Panc1 (cell line): ENCODE measurements around the gene SDC4. TPM values are rescaled to one million over a fixed set of nuclear protein-coding genes. Genes with fewer than 3 reads are reported as not detected.

Source experiments
- ATAC-seq: fragments of 200-7000 bp; cut with Tn5 transposase; 2 replicates; pipeline ENCODE4 v1.9.1; 2020; ENCODE audit warnings: mild to moderate bottlenecking, moderate library complexity
- BruUV-seq: library from RNA; stranded (reverse); fragments of 400-500 nt; replicated peaks from 2 replicates; lab custom pipeline; 2021; lab: Mats Ljungman, UMichigan
- CTCF ChIA-PET: fragments of 300-600 bp; sonication (Branson Sonifier 250); formaldehyde crosslinking; loops from one replicate; lab custom pipeline; 2022; ENCODE audit warnings: antibody characterized with exemption; lab: Charles Lee
- POLR2A ChIA-PET: fragments of 300-600 bp; sonication (Branson Sonifier 250); formaldehyde crosslinking; loops from one replicate; lab custom pipeline; 2022; ENCODE audit warnings: antibody characterized with exemption; lab: Charles Lee
- DNase-seq: peaks from one replicate; pipeline ENCODE4 v3.0.0-alpha.2; 2010; ENCODE audit warnings: low read depth, low spot score
- H3K27ac ChIP-seq: 2 replicates; pipeline ENCODE4 v1.5.1; 2011; ENCODE audit warnings: mild to moderate bottlenecking, low read length, inconsistent platforms
- H3K27me3 ChIP-seq: fragments of 200-500 bp; sonication (Bioruptor generic); 2 replicates; pipeline ENCODE4 v1.6.0; 2014; ENCODE audit warnings: low read length, inconsistent platforms; ENCODE audit not compliant: control insufficient read depth, insufficient read depth
- H3K36me3 ChIP-seq: fragments of 200-500 bp; sonication (Bioruptor generic); 2 replicates; pipeline ENCODE4 v1.5.1; 2014; ENCODE audit warnings: inconsistent platforms, mild to moderate bottlenecking, low read length, moderate library complexity; ENCODE audit not compliant: control insufficient read depth, insufficient read depth
- H3K4me1 ChIP-seq: 2 replicates; pipeline ENCODE4 v1.5.1; 2011; ENCODE audit warnings: inconsistent platforms, mild to moderate bottlenecking, low read length, moderate library complexity; ENCODE audit not compliant: control insufficient read depth, insufficient read depth
- H3K4me3 ChIP-seq, 2 experiments: 2 replicates each; pipeline ENCODE4 v1.5.1; 2011 to 2012; ENCODE audit warnings: low read depth in 2 of 2, low read length in 2 of 2, mild to moderate bottlenecking in 2 of 2, inconsistent platforms in 1 of 2, moderate library complexity in 1 of 2
- H3K9me3 ChIP-seq: fragments of 200-500 bp; sonication (Bioruptor generic); 2 replicates; pipeline ENCODE4 v1.5.1; 2014; ENCODE audit warnings: low read depth, mild to moderate bottlenecking, inconsistent platforms, low read length, moderate library complexity; ENCODE audit not compliant: control insufficient read depth, insufficient read depth
- POLR2AphosphoS5 ChIP-seq: IDR thresholded peaks from 2 replicates; pipeline ENCODE4 v1.6.1; 2012; ENCODE audit warnings: mild to moderate bottlenecking, low read depth, low read length, moderate library complexity
- SIN3A ChIP-seq: IDR thresholded peaks from 2 replicates; pipeline ENCODE4 v1.6.1; 2012; ENCODE audit warnings: low read depth, mild to moderate bottlenecking, low read length, moderate library complexity, borderline replicate concordance; ENCODE audit not compliant: insufficient read depth
- TCF7L2 ChIP-seq: IDR thresholded peaks from 2 replicates; pipeline ENCODE4 v1.6.1; 2011; ENCODE audit warnings: mild to moderate bottlenecking, low read depth, low read length, inconsistent platforms
- in situ Hi-C: cut with HindIII; loops from 2 replicates; pipeline ENCODE4 v1.10.0; 2016; ENCODE audit warnings: low sequenced_read_pairs, low pct_unique_long_range_greater_than_20kb
- intact Hi-C: fragments of 100-400 bp; cut with micrococcal nuclease; formaldehyde crosslinking; loops from one replicate; pipeline ENCODE4 v1.10.0; 2022; ENCODE audit not compliant: unreplicated experiment
- total RNA-seq: library from RNA; stranded (reverse); gene quantifications from one replicate; pipeline ENCODE4 v1.2.1, GENCODE V29; 2021; ENCODE audit not compliant: unreplicated experiment
- TF ChIP-seq, protein P1 (sequence below): fragments of 450-650 bp; IDR thresholded peaks from 2 replicates; pipeline ENCODE4 v1.5.1; 2017; ENCODE audit warnings: mild to moderate bottlenecking
- TF ChIP-seq, protein P2 (sequence below), 2 experiments: IDR thresholded peaks; 2 replicates each; pipeline ENCODE4 v1.6.1; 2011 to 2012; ENCODE audit warnings: low read depth in 2 of 2, control low read depth in 1 of 2, low read length in 1 of 2, mild to moderate bottlenecking in 1 of 2, moderate library complexity in 1 of 2; ENCODE audit not compliant: insufficient read depth in 1 of 2

The SDC4 gene
- total RNA-seq, 1 experiment from 2014 or later = 93.3 TPM

DNA sequence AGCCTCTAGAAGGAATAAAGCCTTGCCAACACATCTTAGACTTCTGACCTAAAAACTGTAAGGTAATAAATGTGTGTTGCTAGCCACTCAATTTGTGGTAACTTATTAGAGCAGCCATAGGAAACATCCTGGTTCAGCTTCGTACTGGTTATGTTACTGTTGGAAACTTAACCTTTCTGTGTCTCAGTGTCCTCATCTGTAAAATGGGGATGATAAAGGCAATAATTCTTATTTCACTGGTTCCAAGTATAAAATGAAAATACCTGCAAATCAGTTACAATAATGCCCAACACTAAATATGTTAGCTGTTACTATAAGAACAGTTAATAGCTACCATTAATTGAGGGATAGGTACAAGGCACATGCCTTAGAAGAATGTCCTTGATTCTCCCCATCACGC lies 55.9 kb downstream of the SDC4 start:
- Histone ChIP-seq H3K27me3 (peaks cover 2% of the 10 kb centered on the region; the same call in 1 of the 2 replicates), H3K4me1 (no peaks in the 10 kb centered on the region), H3K36me3 (no peaks in the 10 kb centered on the region), H3K27ac (no peak overlapping the region), H3K4me3 (no peak overlapping the region; a peak in 1 of 4 replicates), H3K9me3 (peaks cover 4% of the 10 kb centered on the region; the same call in 1 of the 2 replicates)
- intact Hi-C loops (loop anchor here (5.0 to 10.0 kb wide), 2 partner anchors 188 to 250 kb away; partner anchors contain the start of gene KCNS1), in situ Hi-C loops (no loop called here)
- CTCF ChIA-PET = interaction anchor here (0.7 to 3.3 kb wide), 4 partner anchors 163 to 409 kb away, joined by 3 to 15 read pairs (median 4); no protein-coding TSS in a partner anchor
- no TSS peak for BruUV-seq
- POLR2A ChIA-PET = interaction anchor here (0.7 to 1.1 kb wide), 2 partner anchors 19 to 171 kb away, joined by 3 read pairs; no protein-coding TSS in a partner anchor
- no peak for ATAC-seq
- no peak for DNase-seq
- TF ChIP-seq POLR2AphosphoS5 (no peak), SIN3A (no peak), TCF7L2 (no peak)
- TF ChIP-seq, protein P1, sequence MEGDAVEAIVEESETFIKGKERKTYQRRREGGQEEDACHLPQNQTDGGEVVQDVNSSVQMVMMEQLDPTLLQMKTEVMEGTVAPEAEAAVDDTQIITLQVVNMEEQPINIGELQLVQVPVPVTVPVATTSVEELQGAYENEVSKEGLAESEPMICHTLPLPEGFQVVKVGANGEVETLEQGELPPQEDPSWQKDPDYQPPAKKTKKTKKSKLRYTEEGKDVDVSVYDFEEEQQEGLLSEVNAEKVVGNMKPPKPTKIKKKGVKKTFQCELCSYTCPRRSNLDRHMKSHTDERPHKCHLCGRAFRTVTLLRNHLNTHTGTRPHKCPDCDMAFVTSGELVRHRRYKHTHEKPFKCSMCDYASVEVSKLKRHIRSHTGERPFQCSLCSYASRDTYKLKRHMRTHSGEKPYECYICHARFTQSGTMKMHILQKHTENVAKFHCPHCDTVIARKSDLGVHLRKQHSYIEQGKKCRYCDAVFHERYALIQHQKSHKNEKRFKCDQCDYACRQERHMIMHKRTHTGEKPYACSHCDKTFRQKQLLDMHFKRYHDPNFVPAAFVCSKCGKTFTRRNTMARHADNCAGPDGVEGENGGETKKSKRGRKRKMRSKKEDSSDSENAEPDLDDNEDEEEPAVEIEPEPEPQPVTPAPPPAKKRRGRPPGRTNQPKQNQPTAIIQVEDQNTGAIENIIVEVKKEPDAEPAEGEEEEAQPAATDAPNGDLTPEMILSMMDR = no peak
- TF ChIP-seq, protein P2, sequence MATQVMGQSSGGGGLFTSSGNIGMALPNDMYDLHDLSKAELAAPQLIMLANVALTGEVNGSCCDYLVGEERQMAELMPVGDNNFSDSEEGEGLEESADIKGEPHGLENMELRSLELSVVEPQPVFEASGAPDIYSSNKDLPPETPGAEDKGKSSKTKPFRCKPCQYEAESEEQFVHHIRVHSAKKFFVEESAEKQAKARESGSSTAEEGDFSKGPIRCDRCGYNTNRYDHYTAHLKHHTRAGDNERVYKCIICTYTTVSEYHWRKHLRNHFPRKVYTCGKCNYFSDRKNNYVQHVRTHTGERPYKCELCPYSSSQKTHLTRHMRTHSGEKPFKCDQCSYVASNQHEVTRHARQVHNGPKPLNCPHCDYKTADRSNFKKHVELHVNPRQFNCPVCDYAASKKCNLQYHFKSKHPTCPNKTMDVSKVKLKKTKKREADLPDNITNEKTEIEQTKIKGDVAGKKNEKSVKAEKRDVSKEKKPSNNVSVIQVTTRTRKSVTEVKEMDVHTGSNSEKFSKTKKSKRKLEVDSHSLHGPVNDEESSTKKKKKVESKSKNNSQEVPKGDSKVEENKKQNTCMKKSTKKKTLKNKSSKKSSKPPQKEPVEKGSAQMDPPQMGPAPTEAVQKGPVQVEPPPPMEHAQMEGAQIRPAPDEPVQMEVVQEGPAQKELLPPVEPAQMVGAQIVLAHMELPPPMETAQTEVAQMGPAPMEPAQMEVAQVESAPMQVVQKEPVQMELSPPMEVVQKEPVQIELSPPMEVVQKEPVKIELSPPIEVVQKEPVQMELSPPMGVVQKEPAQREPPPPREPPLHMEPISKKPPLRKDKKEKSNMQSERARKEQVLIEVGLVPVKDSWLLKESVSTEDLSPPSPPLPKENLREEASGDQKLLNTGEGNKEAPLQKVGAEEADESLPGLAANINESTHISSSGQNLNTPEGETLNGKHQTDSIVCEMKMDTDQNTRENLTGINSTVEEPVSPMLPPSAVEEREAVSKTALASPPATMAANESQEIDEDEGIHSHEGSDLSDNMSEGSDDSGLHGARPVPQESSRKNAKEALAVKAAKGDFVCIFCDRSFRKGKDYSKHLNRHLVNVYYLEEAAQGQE (IDR thresholded peaks at IDR 0.05; ENCODE audit: insufficient read depth in 1 of 2, low read depth in 2 of 2, low read length in 1 of 2) = no peak

- CTCF ChIA-PET = interaction anchor here (0.8 to 3.3 kb wide), 6 partner anchors 153 to 280 kb away, joined by 3 to 15 read pairs (median 5); no protein-coding TSS in a partner anchor
- Histone ChIP-seq H3K9me3 (peaks cover 4% of the 10 kb centered on the region; the same call in 1 of the 2 replicates), H3K36me3 (no peaks in the 10 kb centered on the region), H3K4me1 (no peaks in the 10 kb centered on the region), H3K27ac (no peak overlapping the region), H3K27me3 (peaks cover 2% of the 10 kb centered on the region; the same call in 1 of the 2 replicates), H3K4me3 (no peak overlapping the region)
- ATAC-seq (no peak), DNase-seq (no peak)
- TF ChIP-seq POLR2AphosphoS5 = no peak
- TF ChIP-seq, protein P2 (IDR thresholded peaks at IDR 0.05; ENCODE audit: insufficient read depth in 1 of 2, low read depth in 2 of 2, low read length in 1 of 2) = no peak
- no peak for TF ChIP-seq TCF7L2
- TF ChIP-seq, protein P1 = no peak
- TF ChIP-seq SIN3A = no peak
- BruUV-seq = no TSS peak
- in situ Hi-C loops (no loop called here), intact Hi-C loops (loop anchor here (5.0 to 10.0 kb wide), 2 partner anchors 187 to 249 kb away; partner anchors contain the start of gene KCNS1)
- POLR2A ChIA-PET = interaction anchor here (0.6 to 1.1 kb wide), 3 partner anchors 16 to 224 kb away, joined by 3 read pairs; partner anchors contain the start of gene SPINT3
These were observed 56.7 kb downstream of the SDC4 start for GRCh38 chr20:45291526-45291925.
